Neural cell (in vitro differentiated cells): Measurements from ENCODE around the gene ELMO1.

Source experiments
- POLR2AphosphoS5 ChIP-seq: IDR thresholded peaks from 2 replicates; pipeline ENCODE4 v1.6.1; 2012
- TF ChIP-seq, protein P1 (sequence below): IDR thresholded peaks from 2 replicates; pipeline ENCODE4 v1.6.1; 2012; ENCODE audit warnings: borderline replicate concordance
- TF ChIP-seq, protein P2 (sequence below): fragments of 450-650 bp; IDR thresholded peaks from 2 replicates; pipeline ENCODE4 v1.5.1; 2014; ENCODE audit warnings: antibody characterized with exemption, mild to moderate bottlenecking, moderate library complexity; ENCODE audit not compliant: poor library complexity, severe bottlenecking

DNA sequence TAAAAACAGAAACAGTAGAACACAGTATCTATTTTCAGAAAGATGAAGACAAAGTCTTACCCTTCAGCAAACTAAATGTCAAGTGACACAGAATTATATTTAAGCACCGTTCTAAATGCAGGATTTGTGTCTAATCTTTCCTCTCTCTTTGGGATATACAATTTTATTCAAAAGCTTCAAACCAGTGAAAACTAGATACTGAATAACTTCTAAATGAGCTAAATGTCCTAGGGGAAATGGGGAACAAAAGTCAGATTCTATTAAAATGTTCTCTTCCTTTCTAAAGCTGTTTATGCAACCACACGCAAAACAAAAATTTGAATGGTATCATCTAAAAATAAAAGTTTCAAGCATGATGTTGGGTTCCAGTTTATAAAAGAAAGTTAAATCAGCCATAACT lies 588.0 kb downstream of the ELMO1 start:
- no peak for TF ChIP-seq POLR2AphosphoS5
- TF ChIP-seq, protein P1, sequence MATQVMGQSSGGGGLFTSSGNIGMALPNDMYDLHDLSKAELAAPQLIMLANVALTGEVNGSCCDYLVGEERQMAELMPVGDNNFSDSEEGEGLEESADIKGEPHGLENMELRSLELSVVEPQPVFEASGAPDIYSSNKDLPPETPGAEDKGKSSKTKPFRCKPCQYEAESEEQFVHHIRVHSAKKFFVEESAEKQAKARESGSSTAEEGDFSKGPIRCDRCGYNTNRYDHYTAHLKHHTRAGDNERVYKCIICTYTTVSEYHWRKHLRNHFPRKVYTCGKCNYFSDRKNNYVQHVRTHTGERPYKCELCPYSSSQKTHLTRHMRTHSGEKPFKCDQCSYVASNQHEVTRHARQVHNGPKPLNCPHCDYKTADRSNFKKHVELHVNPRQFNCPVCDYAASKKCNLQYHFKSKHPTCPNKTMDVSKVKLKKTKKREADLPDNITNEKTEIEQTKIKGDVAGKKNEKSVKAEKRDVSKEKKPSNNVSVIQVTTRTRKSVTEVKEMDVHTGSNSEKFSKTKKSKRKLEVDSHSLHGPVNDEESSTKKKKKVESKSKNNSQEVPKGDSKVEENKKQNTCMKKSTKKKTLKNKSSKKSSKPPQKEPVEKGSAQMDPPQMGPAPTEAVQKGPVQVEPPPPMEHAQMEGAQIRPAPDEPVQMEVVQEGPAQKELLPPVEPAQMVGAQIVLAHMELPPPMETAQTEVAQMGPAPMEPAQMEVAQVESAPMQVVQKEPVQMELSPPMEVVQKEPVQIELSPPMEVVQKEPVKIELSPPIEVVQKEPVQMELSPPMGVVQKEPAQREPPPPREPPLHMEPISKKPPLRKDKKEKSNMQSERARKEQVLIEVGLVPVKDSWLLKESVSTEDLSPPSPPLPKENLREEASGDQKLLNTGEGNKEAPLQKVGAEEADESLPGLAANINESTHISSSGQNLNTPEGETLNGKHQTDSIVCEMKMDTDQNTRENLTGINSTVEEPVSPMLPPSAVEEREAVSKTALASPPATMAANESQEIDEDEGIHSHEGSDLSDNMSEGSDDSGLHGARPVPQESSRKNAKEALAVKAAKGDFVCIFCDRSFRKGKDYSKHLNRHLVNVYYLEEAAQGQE: no peak
- TF ChIP-seq, protein P2, sequence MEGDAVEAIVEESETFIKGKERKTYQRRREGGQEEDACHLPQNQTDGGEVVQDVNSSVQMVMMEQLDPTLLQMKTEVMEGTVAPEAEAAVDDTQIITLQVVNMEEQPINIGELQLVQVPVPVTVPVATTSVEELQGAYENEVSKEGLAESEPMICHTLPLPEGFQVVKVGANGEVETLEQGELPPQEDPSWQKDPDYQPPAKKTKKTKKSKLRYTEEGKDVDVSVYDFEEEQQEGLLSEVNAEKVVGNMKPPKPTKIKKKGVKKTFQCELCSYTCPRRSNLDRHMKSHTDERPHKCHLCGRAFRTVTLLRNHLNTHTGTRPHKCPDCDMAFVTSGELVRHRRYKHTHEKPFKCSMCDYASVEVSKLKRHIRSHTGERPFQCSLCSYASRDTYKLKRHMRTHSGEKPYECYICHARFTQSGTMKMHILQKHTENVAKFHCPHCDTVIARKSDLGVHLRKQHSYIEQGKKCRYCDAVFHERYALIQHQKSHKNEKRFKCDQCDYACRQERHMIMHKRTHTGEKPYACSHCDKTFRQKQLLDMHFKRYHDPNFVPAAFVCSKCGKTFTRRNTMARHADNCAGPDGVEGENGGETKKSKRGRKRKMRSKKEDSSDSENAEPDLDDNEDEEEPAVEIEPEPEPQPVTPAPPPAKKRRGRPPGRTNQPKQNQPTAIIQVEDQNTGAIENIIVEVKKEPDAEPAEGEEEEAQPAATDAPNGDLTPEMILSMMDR: no peak
